Panc1 (cell line): Measurements from ENCODE around the gene SLCO3A1.

Experiments used
- CTCF ChIP-seq: fragments of 450-650 bp; IDR thresholded peaks from 2 replicates; pipeline ENCODE4 v1.5.1; 2017; ENCODE audit warnings: mild to moderate bottlenecking
- POLR2AphosphoS5 ChIP-seq: IDR thresholded peaks from 2 replicates; pipeline ENCODE4 v1.6.1; 2012; ENCODE audit warnings: mild to moderate bottlenecking, low read depth, low read length, moderate library complexity

GRCh38 chr15:91879158-91879557 lies 25.6 kb downstream of the SLCO3A1 start:
- no peak for TF ChIP-seq POLR2AphosphoS5
- no peak for TF ChIP-seq CTCF
